C4-2B (cell line): ENCODE measurements around the gene YAE1.

Experiments used
- ZFX ChIP-seq: fragments of 450-650 bp; IDR thresholded peaks from 2 replicates; pipeline ENCODE4 v1.6.1; 2017
- TF ChIP-seq, protein P1 (sequence below): fragments of 450-650 bp; conservative IDR thresholded peaks from 2 replicates; pipeline ENCODE4 v1.5.1; 2017; ENCODE audit warnings: mild to moderate bottlenecking

GRCh38 chr7:39587393-39587792, 21.2 kb downstream of the YAE1 start:
- TF ChIP-seq, protein P1, sequence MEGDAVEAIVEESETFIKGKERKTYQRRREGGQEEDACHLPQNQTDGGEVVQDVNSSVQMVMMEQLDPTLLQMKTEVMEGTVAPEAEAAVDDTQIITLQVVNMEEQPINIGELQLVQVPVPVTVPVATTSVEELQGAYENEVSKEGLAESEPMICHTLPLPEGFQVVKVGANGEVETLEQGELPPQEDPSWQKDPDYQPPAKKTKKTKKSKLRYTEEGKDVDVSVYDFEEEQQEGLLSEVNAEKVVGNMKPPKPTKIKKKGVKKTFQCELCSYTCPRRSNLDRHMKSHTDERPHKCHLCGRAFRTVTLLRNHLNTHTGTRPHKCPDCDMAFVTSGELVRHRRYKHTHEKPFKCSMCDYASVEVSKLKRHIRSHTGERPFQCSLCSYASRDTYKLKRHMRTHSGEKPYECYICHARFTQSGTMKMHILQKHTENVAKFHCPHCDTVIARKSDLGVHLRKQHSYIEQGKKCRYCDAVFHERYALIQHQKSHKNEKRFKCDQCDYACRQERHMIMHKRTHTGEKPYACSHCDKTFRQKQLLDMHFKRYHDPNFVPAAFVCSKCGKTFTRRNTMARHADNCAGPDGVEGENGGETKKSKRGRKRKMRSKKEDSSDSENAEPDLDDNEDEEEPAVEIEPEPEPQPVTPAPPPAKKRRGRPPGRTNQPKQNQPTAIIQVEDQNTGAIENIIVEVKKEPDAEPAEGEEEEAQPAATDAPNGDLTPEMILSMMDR: no peak
- TF ChIP-seq ZFX: no peak
